COLO668 (cell line): Measurements from ENCODE around the gene SYMPK.
"Not testable (repeated sequence)": the region's sequence is repeated elsewhere in the genome, so short reads cannot be mapped to it uniquely, and the experiment has no call there.

Source experiments
- DNase-seq: peaks from one replicate; lab custom pipeline; 2025; ENCODE audit not compliant: unreplicated experiment; lab: John Stamatoyannopoulos, UW

SYMPK gene

DNA sequence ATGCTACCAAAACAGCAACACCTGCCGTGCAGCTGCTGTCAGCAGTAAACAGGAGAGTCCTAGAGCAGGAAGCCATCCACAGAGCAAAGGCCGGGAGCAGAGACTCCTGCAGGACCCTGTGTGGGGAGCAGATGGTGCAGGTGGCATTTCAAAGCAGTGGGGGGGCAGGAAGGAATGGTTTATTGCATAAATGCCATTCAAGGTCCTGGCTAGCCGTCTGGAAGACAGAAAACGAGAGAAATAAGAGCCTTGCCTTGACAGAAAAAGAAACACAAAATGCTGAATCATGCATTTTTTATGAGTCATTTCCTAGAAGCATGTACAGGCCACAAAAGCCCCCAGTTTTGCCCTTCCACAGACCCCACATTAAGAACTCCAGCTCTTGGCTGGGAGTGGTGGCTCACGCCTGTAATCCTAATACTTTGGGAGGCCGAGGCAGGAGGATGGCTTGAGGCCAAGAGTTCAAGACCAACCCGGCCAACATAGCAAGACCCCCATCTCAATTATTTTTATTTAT, 53.2 kb downstream of the SYMPK start:
- DNase-seq: peak; percentile 91

DNA sequence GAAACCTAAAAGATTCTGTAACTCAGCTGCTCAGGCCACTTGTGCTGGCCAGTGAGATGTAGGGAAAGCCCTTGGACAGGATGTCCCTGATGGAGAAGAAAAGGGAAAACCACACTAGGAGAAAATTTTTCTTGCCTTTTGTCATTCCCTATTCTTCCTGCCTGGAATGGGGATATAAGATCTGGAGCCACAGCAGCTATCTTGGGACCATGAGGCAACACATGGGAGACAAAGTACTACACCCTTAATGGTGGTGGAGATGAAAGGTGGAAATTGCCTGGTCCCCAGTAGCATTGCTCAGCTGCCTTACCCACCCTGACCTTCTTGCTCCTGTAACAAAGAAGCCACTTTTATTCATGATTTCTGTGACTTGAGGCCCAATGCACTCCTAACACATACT, 57.2 kb downstream of the SYMPK start:
- DNase-seq: no peak

DNA sequence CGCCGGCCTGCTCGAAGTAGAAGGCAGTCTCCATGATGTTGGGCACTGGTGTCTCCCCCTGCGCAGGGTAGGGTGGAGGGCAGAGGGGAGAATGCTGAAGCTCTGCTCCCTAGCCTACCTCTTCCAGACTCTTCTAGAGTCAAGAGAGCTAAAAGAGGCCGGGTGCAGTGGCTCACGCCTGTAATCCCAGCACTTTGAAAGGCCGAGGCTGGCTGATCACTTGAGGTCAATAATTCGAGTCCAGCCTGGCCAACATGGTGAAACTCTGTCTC, 58.1 kb downstream of the SYMPK start:
- DNase-seq: no peak

DNA sequence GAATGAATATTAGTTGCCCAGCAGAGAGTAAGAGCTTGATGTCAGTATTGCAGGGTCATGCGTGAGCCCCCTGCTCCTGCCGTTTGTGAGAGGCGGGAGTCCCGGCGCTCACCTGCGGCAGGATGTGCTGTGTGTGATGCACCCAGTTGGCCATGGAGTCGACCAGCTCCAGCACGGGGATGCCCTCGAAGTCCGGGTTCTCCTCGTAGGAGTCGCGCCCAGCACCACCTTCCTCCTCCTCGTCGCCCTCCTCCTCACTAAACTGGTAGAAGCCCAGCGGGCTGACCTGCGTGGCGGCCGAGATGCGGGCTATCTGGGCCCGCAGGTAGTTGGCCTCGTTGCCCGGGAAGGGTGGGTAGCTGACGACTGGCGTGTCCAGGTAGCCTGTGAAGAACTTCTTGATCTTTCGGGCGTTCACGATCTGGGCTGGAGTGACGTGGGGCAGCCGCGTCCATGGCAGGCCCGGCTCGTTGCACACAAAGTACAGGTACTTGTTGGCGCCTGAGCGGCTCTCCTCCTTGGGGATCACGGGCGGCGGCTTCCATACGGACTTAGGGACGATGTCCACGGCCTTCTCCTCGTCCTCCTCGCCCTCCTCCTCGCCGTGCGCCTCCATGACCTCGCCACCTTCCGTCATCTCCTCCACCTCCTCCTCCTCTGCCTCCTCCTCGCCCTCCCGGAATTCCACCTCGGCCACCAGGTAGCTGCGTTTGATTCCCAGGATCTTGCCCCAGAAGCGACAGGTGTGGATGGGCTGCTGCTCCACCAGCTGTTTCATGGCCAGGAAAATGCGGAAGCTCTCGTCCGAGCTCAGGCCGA, 58.6 kb downstream of the SYMPK start:
- no peak for DNase-seq

DNA sequence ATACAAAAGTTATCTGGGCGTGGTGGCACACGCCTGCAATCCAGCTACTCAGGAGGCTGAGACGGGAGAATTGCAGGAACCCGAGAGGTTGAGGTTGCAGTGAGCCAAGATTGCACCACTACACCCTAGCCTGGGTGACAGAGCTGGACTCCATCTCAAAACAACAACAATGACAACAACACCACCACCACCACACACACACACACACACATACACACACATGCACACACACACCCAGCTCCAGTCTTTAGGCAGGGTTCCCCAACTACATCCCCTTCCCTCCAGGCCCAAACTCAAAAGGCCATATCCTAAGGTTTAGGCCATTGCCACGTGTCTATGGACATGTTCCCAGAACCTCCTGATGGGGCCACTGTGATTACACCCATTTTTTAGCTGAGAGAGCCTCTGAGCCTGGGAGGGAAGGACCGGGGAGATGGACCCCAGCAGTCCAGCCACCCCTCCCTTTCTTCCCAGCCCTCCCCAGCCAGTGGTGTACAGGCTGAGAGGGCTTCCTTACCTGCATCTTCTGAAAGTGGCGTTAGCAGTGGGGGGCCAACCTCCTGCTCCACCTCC, 61.3 kb downstream of the SYMPK start:
- DNase-seq: no peak

DNA sequence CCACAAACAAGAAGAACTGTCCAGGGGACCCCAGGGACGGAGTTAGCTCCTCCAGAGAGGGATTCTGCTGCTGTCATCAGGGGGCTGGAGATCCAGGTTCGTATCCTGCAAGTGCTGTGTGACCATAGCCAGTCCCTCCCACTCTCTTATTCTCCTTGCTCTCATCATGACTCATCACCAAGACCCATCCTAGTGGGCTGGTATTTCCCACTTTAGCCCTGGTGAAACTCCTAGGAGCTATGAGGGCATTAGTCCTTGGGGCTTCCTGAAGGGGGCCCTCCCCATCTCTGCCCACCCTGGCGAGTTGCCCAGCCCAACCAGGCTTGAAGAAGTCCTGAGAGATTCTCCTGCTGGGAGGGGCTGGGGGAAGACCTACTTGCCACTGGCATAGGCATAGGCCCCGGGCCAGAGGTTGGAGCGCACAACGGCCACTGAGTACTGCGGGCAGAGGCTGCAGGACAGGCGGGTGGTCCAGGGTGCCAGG, 62.8 kb downstream of the SYMPK start:
- DNase-seq: no peak

DNA sequence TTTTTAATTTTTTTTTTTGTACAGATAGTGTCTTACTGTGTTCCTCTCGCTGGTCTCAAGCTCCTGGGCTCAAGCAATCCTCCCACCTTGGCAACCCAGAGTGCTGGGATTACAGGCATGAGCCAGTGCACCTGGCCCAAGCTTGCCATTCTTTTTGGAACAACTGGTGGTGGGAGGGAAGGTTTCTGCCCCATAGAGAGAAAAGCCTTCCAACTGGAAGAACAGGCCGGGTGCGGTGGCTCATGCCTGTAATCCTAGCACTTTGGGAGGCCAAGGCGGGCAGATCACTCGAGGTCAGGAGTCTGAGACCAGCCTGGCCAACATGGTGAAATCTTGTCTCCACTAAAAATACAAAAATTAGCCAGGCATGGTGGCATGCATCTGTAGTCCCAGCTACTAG, 63.4 kb downstream of the SYMPK start:
- DNase-seq: not testable (repeated sequence)

DNA sequence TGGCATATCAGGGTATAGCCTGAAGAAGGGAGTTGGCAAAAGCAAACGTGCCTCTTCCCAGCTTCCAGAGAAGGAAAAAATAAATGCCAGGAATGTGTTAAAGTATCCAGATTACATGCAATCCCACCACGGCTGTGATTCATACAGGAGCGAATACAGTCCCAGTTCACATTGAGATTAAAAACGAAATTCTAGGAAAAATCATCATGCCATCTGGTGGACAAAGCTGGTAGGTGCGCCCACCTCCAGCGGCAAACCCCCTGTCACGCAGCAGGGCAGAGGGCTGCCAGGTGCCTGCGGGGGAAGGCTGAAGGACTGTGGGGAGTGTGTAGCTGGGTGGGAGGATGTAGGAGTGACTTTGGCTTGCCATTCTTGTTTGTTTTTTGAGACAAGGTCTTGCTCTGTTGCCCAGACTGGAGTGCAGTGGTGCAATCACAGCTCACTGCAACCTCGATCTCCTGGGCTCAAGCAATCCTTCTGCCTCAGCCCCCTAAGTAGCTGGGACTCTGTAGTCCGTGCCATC, 63.9 kb downstream of the SYMPK start:
- peak; percentile 56 for DNase-seq

DNA sequence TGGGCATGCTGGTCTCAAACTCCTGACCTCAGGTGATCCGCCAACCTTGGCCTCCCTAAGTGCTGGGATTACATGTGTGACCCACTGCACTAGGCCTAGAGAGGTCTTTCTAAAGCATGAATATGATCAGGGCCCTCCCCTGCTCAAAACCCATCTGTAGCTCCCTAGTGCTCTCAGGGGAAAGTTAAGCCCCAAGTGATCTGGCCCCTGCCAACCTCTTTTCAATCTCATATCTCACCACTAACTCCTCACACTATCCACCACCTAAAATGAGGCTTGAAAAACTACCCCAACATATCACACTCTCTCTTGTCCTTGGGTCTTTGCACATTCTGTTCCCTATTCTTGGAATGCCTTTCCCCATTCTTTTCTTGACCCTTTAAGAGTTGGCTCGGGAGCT, 68.3 kb downstream of the SYMPK start:
- no peak for DNase-seq

DNA sequence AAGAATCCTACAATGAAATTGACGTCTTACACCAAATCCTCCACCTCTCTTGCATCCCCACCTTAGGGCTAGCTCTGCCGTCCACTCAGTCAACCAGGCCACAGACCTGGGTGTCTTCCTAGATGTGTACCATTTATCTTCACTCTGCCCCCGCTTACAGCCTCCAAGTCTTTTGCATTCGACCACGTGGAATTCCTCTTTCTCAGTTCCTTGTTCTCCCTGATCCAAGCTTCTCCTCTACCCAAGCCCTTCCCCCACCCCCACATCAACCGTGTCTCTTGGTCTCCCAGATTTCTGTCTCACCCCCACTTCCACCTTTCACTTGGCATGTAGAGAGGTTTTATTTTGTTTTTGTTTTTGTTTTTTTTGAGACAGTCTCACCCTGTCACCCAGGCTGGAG, 69.1 kb downstream of the SYMPK start:
- DNase-seq: no peak

DNA sequence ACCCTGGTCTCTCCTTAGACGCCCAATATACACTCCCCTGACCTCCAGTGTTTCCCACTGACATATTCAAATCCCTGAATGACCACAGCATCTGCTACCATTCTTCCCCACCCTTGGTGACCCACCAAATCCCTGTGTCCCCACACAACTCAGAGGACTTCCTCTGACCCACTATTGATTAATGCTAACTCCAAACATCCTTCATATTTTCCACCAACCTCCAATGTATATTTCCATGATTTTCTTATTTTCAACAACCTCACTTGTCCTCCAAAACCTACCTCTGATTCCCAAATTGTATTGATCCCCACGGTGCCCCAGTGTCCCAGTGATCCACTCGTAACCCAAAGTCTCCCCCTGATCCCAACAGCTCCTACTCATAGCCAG, 69.8 kb downstream of the SYMPK start:
- no peak for DNase-seq

DNA sequence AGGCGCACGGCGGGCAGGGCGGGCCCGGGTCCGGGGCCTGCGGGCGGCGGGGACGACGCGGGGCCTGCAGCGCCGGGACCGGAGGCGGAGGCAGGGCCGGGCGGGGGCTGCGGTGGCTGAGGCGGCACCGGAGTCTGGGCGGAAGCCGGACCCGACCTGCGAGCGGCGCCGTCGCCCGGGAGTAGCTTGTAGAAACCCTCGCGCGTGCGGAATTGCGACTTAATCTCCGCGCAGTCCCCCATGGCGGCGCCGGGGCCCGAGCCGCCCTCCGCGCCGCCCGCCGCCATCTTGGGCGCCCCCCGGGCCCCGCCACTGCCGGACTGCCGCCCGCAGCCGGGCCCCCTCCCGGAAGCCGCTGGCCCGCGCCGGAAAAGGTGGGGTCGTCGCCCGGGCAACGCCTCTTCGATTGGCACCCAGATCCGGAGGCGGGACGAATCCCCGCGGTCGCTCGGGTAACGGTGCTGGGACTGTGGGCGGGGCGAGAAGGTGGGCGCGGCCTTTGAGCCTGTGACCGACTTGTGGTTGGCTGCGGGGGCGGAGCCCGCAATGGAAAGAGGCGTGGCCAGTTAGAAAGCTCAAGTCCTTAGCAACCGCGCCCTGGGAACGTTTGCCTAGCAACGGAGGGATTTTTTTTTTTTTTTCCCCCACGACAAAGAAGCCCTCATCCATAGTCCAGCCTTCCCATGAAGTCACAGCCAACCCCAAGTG, 70.3 kb downstream of the SYMPK start, which contains the start of gene DMWD:
TSS of gene DMWD (minus strand) at position 376 of the 708 bp plus-strand sequence. CDS start at position 287, 89 bp downstream.
- peak; percentile 98 for DNase-seq

DNA sequence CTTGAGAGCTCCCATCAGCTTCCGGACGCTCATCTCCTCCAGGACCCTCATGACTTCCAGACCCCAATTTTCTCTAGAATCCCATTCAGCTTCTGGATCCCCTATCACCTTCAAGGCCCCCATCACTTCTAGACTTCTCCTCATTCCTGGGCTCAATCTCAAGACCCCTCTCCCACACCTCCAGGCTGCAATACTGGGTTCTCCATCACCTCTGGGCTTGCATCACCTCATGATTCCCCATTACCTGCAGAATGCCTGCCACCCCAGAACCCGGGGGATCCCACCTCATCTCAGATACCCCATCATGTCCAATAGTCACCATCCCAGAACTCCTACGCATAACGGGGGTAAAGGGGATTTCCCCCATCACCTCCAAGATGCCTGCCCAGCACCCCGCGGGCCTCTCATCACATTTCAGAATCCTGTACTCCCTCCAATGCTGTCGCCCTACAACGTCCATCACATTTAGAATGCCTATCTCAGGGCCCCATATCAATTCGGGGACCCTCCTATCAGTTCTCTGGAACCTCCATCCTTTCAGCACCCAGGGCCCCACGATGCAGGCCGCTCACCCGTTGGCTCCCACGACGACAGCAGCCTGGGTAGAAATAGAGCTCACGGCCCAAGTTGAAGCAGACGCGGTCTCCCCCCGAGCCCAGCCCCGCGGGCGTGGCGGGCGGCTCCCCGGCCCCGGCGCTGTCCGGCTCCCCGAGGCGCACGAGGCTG, 71.0 kb downstream of the SYMPK start:
- no peak for DNase-seq

DNA sequence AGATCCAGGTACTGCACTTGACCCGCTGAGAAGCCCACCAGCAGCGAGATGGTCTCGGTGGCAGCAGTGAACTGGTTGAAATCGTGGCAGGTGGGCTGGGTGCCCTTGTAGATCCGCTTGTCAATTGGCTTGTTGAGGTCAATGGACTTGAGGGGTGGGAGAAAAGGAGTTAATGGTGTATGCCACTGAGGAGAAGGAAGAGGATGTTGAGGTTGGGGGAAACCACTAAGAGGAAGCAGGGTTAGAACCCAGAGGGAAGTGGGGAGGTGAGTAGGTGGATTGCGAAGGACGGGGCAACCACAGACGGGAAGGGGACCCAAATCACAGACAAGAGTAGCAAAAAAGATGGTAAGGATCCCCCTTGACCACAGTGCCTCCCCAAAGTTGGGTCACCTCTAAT, 72.0 kb downstream of the SYMPK start:
- no peak for DNase-seq

DNA sequence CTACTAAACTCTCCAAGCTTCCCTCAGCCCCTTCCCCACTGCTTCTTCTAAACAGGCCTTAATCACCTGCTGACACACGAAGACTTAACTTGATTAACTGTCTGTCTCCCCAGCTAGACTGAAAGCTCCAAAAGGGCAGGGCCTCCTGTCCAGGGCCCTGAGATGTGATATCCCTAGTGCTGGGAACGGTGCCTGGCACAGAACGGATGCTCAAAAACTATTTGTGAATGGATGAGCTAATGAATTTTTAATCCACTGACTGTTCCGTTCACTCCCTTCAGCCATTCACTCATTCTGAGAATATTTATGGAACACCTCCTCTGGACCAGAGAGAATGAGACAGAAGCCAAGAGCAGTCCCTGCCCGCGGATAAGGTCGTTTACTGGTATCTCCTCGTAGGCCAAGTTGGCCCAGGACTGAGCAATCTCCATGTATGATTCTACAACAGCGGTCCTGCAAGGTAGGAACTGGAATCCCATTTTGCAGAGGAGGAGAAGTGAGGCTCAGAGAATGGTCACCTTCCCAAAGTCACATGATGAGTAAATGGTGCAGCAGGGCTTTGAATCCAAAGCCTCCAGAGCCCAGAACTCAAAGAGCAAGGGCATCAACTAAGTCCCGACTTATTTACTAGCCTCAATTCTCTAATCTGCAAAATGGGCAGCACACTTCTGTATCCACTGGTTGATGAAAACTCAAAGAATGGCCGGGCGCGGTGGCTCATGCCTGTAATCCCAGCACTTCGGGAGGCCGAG, 73.7 kb downstream of the SYMPK start:
- no peak for DNase-seq

DNA sequence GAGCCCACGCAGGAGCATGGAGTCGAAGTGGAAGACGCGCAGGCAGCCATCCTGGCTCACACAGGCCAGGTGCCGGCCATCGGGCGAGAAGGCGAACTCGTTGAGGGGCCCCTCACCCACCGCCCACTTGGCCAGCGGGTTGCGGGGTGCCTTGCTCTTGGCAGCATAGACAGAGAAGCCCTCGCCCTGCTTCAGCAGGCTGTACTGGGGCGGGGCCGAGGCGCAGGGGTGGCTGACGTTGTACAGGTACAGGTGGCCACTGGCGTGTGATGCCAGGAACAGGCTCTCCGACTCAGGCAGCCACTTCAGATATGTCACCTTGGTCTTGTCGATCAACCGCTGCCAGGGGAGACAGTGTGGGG, 76.4 kb downstream of the SYMPK start:
- DNase-seq: no peak

DNA sequence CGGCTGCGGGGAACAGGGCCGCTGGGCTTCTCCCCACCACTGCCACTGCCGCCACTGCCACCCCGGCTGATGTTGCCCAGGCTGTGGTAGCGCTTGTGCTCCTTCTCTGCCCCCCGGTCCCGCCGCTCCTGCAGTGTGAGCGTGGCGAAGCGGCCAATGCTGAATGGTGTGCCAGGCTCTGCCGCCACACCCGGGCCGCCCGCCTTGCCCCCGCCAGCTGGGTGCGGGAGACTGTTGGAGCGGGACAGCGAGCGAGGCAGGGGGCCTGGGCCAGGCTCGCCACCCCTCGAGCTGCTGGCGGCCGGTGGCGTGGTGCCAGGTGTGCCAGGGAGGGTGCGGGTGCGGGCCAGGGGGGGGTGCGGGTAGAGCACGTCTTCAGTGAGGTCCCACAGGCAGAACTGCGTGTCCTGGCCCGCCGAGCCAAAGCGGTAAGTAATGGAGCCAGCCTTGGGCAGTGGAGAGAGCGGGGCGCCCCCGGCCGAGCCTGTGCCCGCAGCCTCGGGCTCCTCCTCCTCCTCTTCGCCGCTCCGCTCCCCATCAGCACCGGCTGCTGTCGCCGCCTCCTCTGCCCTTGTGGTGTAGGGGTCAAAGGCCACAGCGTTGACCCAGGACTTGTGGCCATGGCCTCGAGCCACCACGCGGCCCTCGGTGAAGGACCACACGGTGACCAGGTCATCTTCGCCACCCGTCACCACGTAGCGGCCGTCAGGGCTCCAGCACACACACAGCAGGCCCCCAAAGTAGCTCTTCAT, 77.0 kb downstream of the SYMPK start:
- no peak for DNase-seq

DNA sequence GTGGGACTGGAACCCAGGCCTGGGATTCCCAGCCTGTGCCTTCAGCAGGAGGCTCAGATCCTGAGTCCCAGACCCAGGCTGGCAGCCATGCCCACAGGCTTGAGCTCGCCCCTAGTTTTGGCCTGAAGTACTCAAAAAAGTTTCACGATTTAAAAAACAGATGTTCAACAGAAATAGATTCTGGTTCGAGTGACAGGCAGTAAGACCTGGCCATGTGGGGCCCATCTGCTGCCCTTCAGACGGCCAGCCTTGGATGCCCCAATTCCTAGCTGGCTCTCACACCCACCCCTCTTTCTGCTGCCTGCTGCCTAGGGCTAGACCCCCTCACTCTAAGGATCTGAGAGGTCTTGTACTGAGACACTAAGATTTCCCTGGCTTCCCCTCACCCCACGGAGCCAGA, 77.8 kb downstream of the SYMPK start:
- DNase-seq: no peak

DNA sequence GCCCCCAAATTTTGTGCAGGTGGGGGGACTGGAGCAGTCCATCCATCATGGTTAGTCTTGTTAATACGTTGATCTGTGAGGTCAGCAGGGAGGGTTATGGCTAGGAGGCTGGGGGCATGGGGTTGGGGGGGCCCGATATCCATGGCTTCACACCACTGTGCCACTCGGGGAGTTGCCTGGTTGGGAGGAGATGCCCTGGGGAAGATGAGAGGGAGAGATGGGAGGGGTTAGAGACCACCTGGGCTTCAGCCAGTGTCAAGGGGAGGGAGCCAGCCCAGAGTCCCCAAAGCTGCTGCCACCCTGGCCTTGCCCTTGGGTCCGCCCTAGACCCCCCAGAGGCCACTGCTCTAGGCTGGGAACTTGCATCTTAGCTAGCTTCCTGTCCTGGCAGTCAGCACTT, 78.9 kb downstream of the SYMPK start:
- DNase-seq: no peak
